ENCODE data around the gene NCEH1.
"Not testable (repeated sequence)": the region's sequence is repeated elsewhere in the genome, so short reads cannot be mapped to it uniquely, and the experiment has no call there.

The NCEH1 gene

DNA sequence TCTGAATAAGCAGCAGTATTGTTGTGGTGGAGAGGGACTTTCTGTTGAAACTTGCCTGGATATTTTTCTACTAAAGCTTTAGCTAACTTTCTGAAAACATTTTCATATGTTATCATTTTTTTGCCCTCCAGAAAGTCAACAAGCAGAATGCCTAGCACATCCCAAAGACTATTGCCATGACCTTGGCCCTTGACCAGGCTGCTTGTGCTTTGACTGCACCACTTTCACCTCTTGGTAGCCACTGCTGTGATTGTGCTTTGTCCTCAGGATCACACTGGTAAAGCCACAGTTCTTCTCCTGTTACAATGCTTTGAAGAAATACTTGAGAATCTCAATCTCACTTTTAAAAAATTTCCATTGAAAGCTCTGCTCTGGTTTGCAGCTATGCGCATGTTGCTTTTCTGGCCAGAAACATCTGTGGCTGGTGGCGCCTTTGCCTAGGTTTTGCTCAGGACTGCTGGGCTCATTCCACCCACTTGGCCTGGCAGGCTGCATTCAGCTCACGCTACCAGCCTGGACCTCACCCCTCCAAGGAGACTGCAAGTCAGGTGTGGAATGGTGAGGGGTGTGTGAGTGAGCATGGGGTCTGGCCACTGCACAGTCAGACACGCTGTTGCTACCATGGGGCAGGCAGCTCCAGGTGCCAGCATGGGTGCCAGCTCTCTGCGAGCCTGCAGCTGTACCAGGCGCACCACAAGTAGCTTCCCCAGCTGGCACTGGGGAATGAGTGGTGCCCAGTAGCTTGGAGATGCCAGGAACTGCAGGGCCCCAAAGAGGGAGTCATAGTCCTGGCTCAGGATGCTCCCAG, 97.8 kb downstream of the NCEH1 start:
- H3K4me3 ChIP-seq (ENCODE audit: low read length): no peak overlapping the region
- TF ChIP-seq ZNF274 (IDR thresholded peaks at IDR 0.05; ENCODE audit: low read depth, low read length): no peak

DNA sequence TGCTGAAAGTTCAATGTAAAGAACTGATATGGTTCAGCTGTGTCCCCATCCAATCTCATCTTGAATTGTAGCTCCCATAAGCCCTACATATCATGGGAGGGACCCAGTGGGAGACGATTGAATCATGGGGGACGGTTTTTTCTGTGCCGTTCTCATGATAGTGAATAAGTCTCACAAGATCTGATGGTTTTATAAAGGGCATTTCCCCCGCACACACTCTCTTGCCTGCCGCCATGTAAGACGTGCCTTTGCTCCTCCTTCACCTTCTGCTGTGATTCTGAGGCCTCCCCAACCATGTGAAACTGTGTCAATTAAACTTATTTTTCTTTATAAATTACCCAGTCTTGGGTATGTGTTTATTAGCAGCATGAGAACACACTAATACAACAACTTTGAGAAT, 101.1 kb downstream of the NCEH1 start:
- TF ChIP-seq ZNF274 (IDR thresholded peaks at IDR 0.05; ENCODE audit: low read depth, low read length): no peak
- no peak overlapping the region for H3K4me3 ChIP-seq (ENCODE audit: low read length)

DNA sequence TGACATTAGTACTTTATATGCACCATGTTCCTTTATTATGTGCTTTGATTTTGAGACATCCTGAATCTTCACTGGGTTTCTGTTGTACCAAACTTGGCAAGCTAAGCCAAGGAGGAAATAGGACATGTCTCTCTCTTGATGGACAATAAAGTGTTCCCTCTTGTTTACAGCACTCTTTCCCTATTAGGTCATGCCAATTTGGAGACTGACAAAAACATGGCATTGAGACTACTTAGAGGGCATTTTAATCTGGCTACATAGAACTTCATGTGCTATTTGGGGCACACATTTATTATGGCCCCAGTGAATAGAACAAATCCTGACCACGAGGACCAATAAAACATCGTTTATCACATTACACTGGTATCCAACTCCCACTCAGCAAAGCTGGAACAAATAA, 102.3 kb downstream of the NCEH1 start:
- no peak for TF ChIP-seq ZNF274 (IDR thresholded peaks at IDR 0.05; ENCODE audit: low read depth, low read length)
- H3K4me3 ChIP-seq (ENCODE audit: low read length): no peak overlapping the region

DNA sequence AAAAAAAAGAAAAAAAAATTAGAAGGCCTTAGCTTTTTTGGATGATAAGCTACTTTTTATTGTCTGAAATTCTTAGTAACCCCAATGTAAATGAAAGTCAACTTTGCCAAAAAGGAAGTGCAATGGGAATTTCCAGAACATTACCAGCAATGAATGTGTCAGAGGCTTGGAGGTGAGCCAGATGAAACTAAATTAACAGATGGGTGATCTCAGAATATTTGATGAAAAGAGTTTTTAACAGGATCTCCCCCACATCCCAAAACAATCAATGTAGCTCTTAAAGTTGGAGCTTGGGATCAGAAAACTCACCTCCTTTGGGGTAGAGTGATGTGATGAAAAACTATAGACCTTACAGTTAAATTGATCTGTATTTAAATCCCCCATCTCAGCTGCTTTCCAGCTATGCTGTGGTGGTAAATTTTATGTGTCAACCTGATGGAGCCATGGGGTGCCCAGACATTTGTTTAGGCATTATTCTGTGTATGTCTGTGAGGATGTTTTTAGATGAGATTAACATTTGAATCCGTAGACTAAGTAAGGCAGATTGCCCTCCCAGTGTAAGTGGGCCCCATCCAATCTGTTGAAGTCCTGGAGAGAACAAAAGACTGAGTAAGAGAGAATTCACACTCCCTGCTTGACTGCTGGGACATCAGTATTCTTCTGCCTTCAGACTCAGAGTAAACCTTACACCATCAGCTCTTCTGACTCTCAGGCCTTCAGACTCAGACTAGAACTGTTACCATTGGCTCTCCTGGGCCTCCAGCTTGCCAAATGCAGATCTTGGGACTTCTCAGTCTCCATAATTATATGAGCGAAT, 103.4 kb downstream of the NCEH1 start:
- TF ChIP-seq ZNF274 (IDR thresholded peaks at IDR 0.05; ENCODE audit: low read depth, low read length): no peak
- no peak overlapping the region for H3K4me3 ChIP-seq (ENCODE audit: low read length)

DNA sequence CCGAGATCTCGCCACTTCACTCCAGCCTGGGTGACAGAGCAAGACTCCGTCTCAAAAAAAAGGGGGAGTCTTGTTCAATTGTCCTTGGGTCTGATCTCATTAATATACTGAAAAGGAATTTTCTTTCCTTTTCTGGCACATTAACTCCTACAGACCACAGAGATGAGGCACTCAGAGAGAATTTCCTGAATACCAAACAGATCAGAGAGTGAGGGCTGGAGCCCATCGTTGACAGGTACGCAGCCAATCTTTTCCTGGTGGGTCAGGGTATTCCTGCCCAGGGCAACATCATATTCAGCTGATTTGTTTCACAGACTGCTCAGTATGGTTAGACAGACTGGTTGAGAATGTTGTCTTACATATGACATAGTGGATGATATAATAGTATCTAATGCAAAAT, 104.8 kb downstream of the NCEH1 start:
- H3K4me3 ChIP-seq (ENCODE audit: low read length): no peak overlapping the region
- TF ChIP-seq ZNF274 (IDR thresholded peaks at IDR 0.05; ENCODE audit: low read depth, low read length): no peak

DNA sequence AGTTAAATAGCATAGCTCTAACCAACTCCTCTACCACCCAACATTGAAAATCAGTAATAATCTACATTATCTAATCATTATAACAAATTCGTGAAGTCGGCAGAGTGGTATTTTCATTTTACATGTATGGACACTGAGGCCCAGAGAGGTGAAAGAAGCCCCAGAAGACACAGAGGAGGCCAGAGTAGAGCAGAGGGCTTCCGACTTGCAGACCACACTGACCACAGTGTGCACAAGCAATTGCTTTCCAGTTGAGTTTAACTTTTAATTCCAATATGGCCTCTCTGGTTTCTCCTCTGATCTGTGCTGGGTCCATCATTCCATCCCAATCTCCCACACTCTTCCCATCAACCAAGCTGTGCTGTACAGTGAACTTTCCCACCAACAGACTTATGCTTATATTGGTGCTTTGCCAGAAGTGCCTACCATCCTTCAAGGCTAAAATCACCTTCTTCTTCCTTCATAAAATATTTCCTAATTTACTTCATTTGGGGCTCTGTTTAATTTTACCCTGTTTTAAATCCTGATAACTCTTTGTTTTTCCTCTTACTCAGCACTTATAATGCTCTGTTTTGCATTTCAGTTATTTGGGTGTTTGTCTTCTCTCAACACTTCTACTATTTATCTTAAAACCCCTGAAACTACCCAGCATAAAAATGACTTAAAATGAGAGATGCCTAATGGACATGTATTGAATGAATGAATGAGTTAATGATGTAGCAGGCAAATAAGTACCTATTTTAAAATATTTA, 105.8 kb downstream of the NCEH1 start:
- TF ChIP-seq ZNF274 (IDR thresholded peaks at IDR 0.05; ENCODE audit: low read depth, low read length): no peak

DNA sequence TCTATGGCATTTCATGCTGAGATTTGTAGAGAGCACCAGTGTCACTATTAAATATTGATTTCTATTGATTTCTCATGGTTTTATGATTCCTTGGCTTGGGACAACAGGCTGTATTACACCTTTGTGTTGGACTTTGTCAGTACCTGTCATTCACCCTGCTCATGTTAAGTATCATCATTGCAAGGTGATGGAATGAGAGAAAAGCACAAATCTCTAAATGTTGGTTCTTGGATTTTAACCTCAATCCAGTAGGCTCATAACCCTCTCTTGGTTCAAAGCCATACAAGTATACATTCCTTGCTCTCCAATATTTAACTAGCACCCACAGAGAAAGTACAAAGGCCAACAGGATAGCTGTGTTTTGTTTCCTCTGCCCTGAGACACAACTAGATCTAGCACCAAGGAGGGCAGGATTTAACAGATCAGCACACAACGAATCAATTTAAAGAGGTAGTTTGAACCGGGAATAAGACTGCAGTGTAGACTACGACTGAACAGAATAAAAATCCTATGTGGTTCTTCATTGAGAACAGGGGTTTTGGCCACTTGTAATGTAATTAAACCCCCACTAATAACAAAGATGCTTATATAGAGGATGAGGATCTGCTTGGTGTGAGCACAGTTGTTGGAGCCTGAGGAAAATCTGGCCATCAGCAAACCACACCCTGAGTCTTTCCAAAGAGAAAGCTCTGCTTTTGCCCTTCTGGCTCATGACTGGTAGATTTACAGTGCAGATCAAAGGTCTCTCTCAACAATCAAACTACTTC, 109.6 kb downstream of the NCEH1 start:
- H3K4me3 ChIP-seq (ENCODE audit: low read length): no peak overlapping the region
- TF ChIP-seq ZNF274 (IDR thresholded peaks at IDR 0.05; ENCODE audit: low read depth, low read length): no peak

More for the DNA sequence above, 105.8 kb downstream of the NCEH1 start:
- H3K4me3 ChIP-seq (ENCODE audit: low read length): no peak overlapping the region

DNA sequence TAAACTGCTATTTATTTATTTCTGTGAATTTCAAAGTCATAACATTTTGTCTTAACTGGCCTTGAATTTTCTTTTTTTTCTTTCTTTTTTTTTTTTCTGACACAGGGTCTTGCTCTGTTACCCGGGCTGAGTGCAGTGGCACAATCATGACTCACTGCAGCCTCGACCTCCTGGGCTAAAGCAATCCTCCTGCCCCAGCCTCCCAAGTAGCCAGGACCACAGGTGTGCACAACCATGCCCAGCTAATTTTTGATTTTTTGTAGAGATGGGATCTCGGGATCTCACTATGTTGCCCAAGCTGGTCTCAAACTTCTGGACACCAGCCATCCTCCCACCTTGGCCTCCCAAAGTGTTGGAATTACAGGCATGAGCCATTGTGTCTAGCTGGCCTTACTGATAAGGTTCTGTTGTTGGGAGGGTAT, 110.2 kb downstream of the NCEH1 start:
- H3K4me3 ChIP-seq (ENCODE audit: low read length): no peak overlapping the region
- TF ChIP-seq ZNF274 (IDR thresholded peaks at IDR 0.05; ENCODE audit: low read depth, low read length): no peak

DNA sequence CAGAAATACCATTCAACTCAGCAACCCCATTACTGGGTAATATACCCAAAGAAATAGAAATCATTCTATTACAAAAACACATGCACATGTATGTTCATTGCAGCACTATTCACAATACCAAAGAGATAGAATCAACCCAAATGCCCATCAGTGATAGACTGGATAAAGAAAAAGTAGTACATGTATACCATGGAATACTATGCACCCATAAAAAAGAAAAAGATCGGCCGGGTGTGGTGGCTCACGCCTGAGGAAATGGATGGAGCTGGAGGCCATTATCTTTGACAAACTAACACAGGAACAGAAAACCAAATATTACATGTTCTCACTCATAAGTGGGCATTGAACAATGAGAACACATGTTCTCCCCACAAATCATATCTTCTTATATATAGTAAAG, 112.0 kb downstream of the NCEH1 start:
- no peak overlapping the region for H3K4me3 ChIP-seq (ENCODE audit: low read length)
- TF ChIP-seq ZNF274 (IDR thresholded peaks at IDR 0.05; ENCODE audit: low read depth, low read length): no peak

DNA sequence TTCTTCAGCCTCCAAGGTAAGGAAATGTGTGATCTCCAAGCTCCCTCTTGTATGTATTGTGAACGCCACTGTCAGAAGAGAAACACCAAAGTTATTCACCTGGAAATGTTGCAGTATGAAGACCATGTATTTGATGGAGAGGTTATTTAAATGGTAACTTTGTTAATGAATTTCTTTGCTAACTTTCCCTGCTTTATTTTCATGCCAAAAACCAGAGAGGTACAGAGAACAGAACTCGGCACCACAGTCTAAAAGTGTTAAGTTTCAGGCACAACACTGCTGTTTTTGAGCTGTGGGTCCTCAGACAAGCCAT, 114.5 kb downstream of the NCEH1 start:
- no peak for TF ChIP-seq ZNF274 (IDR thresholded peaks at IDR 0.05; ENCODE audit: low read depth, low read length)
- no peak overlapping the region for H3K4me3 ChIP-seq (ENCODE audit: low read length)

DNA sequence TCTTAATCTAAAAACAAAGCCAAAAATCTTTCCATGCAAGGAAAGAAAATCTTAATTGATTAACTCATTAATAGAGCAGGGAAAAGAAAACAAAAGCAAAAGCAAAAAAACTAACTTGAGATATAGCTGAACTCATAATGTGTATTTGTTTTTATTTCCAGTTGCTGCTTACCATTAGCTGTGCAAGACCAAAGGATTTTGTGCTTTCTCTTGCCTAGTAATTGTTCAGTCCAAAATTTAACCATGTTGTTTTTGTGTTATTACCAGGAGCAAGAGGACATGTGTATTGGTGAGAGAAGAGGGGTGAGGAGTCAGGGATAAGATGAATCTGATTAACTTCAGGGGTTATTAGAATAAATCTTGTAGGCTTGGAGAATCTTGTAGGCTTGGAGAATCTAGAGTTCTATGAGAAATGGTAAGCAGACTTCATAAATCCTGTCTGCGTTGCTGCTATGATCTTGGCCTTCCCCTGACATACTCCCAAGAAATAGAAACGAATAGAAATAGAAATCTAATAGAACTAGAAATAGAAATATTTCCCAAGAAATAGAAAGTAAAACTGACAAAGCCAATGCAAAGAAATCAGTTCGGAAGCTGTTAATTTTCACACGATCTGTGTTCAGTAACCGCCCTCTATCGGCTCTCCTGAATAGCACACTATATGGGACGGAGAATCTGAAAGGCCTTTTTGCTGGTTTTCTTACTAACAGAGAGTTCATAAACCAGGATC, 115.0 kb downstream of the NCEH1 start:
- TF ChIP-seq ZNF274 (IDR thresholded peaks at IDR 0.05; ENCODE audit: low read depth, low read length): no peak
- H3K4me3 ChIP-seq (ENCODE audit: low read length): peak overlapping the region; percentile 26; the same call in 1 of the 2 replicates

DNA sequence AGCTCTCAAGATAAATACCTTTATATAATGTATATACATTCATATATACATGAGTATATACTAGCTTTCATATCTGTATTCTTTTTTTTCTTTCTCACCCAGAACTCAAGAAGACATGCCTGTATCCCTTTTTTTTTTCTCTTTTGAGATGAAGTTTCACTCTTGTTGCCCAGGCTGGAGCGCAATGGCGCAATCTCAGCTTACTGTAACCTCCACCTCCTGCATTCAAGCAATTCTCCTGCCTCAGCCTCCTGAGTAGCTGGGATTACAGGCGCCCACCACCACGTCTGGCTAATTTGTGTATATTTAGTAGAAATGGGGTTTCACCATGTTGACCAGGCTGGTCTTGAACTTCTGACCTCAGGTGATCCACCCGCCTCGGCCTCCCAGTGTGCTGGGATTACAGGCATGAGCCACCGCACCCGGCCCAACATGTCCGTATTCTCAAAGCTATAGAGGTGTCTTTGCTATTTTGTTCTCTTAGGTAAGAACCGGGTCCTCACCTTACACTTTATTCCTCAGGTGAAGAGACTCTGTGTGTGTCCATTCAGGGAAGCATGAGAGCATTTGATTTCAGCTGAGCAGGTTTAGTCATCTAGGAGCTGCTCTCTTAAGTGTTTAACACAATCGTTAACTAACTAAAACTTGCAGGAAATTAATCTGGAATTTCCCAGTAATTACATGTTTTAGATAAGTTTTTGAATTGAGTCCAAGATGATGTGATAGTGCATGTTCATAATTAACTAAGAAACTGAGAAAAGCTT, 115.8 kb downstream of the NCEH1 start:
- not testable (repeated sequence) for H3K4me3 ChIP-seq (ENCODE audit: low read length)

All from GM08714 (cell line).